ENCODE results near the gene EPB41L2.
A peak's percentile ranks its signal among the peaks of the same experiment; 100 is the strongest.
"Not testable (repeated sequence)": the region's sequence is repeated elsewhere in the genome, so short reads cannot be mapped to it uniquely, and the experiment has no call there.

The EPB41L2 gene

GRCh38 chr6:131063028-131063763 is at the start of gene EPB41L2:
Gene EPB41L2 (minus strand): TSS chr6:131063245. CDS start chr6:130956485, 106,760 bp downstream.
- DNase-seq: peak; percentile 82

- DNase-seq: no peak
Observed at GRCh38 chr6:131112249-131112648, 49.2 kb upstream of the EPB41L2 start.

GRCh38 chr6:131107151-131107550 is 44.1 kb upstream of the EPB41L2 start:
- peak; percentile 86 for DNase-seq

GRCh38 chr6:131103901-131104300 is 40.9 kb upstream of the EPB41L2 start:
- DNase-seq: no peak

GRCh38 chr6:131103296-131103695 is 40.3 kb upstream of the EPB41L2 start:
- no peak for DNase-seq

- DNase-seq: peak; percentile 77
Observed at GRCh38 chr6:131101911-131102680, 39.1 kb upstream of the EPB41L2 start.

GRCh38 chr6:131096786-131097185 is 33.7 kb upstream of the EPB41L2 start:
- no peak for DNase-seq

- DNase-seq: no peak
Observed at GRCh38 chr6:131093334-131093733, 30.3 kb upstream of the EPB41L2 start.

- not testable (repeated sequence) for DNase-seq
Observed at GRCh38 chr6:131091944-131092343, 28.9 kb upstream of the EPB41L2 start.

- not testable (repeated sequence) for DNase-seq
Observed at GRCh38 chr6:131090339-131090738, 27.3 kb upstream of the EPB41L2 start.

GRCh38 chr6:131084982-131085381 is 21.9 kb upstream of the EPB41L2 start:
- no peak for DNase-seq

GRCh38 chr6:131083687-131084086 is 20.6 kb upstream of the EPB41L2 start:
- DNase-seq: no peak

- no peak for DNase-seq
Observed at GRCh38 chr6:131082335-131082734, 19.3 kb upstream of the EPB41L2 start.

- no peak for DNase-seq
Observed at GRCh38 chr6:131080084-131080483, 17.0 kb upstream of the EPB41L2 start.

- no peak for DNase-seq
Observed at GRCh38 chr6:131073577-131073976, 10.5 kb upstream of the EPB41L2 start.

GRCh38 chr6:131070061-131070460 is 7.0 kb upstream of the EPB41L2 start:
- no peak for DNase-seq

- no peak for DNase-seq
Observed at GRCh38 chr6:131068165-131068564, 5.1 kb upstream of the EPB41L2 start.

GRCh38 chr6:131067521-131067920 is 4.5 kb upstream of the EPB41L2 start:
- DNase-seq: no peak

GRCh38 chr6:131065824-131066171 is 2.8 kb upstream of the EPB41L2 start:
- no peak for DNase-seq

- DNase-seq: no peak
Observed at GRCh38 chr6:131065112-131065823, 2.2 kb upstream of the EPB41L2 start.

- no peak for DNase-seq
Observed at GRCh38 chr6:131063764-131064272, 773 bp upstream of the EPB41L2 start.

- DNase-seq: no peak
Observed at GRCh38 chr6:131062241-131063027, 611 bp downstream of the EPB41L2 start.

GRCh38 chr6:131061751-131062119 is 1.3 kb downstream of the EPB41L2 start:
- no peak for DNase-seq
